Parathyroid adenoma (tissue), 2 donors: ENCODE results near the gene SND1.

Experiments used
- H2AFZ ChIP-seq: fragments of 300-600 bp; sonication (generic); one replicate; pipeline ENCODE4 v1.7.0; 2017; ENCODE audit warnings: antibody characterized with exemption, mild to moderate bottlenecking
- H3K27ac ChIP-seq: fragments of 300-600 bp; sonication (generic); one replicate; pipeline ENCODE4 v1.7.0; 2017
- H3K27me3 ChIP-seq: fragments of 300-600 bp; sonication (generic); one replicate; pipeline ENCODE4 v1.7.0; 2017; ENCODE audit warnings: low read length; ENCODE audit not compliant: control insufficient read depth, insufficient read depth
- H3K36me3 ChIP-seq: fragments of 300-600 bp; sonication (generic); one replicate; pipeline ENCODE4 v1.7.0; 2017; ENCODE audit warnings: low read length; ENCODE audit not compliant: control insufficient read depth, insufficient read depth
- H3K4me1 ChIP-seq: fragments of 300-600 bp; sonication (generic); one replicate; pipeline ENCODE4 v1.7.0; 2017; ENCODE audit warnings: control low read depth
- H3K4me2 ChIP-seq: fragments of 300-600 bp; sonication (generic); one replicate; pipeline ENCODE4 v1.7.0; 2017; ENCODE audit warnings: low read length
- H3K4me3 ChIP-seq: fragments of 300-600 bp; sonication (generic); one replicate; pipeline ENCODE4 v1.7.0; 2017; ENCODE audit warnings: low read depth, low read length
- H3K79me2 ChIP-seq: fragments of 300-600 bp; sonication (generic); one replicate; pipeline ENCODE4 v1.7.0; 2017; ENCODE audit warnings: control low read depth
- H3K9ac ChIP-seq: fragments of 300-600 bp; sonication (generic); one replicate; pipeline ENCODE4 v1.7.0; 2017; ENCODE audit warnings: mild to moderate bottlenecking
- H3K9me3 ChIP-seq: fragments of 300-600 bp; sonication (generic); one replicate; pipeline ENCODE4 v1.7.0; 2017; ENCODE audit warnings: low read length; ENCODE audit not compliant: control insufficient read depth
- TF ChIP-seq, protein P1 (sequence below): fragments of 300-600 bp; sonication (generic); IDR thresholded peaks from one replicate; pipeline ENCODE4 v1.7.0; 2017; ENCODE audit warnings: antibody characterized with exemption, mild to moderate bottlenecking
- donor health status: primary hyperparathyroidism.

Gene SND1

DNA sequence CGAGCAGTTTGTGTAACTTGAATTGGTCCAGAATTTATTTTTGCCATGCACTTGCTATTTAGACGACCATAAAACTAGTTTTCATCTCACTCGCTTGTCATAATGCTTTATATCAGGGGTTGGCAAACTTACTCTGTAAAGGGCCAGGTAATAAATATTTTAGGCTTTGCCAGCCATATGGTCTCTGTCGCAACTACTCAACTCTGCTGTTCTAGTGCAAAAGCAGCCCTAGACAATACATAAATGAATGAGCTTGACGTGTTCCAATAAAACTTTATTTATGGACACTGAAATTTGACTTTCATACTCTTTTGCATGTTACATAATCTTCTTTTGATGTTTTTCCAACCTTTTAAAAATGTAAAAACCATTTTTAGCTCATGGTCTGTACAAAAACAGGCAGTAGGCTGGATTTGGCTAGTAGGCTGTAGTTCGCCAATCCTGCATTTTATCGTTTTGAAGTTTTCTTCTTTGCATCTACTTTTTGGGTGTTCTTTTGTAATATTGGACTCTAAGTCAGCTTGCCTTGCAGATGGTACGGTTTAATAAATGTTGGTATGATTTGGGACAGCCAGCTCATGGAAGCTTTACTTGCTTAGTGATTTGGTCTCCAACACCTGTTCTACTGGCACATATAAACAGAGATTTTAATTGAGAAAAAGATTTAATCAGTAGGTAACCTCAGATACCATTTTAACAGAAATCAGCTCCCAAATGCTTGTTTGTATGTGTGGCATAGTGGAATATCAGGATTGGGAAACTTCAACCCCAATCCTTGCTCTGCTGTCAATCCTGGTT, 25.6 kb downstream of the SND1 start:
- H2AFZ ChIP-seq, result no peak overlapping the region
- H3K79me2 ChIP-seq, result peaks cover 29% of the 10 kb centered on the region
- no peaks in the 10 kb centered on the region for H3K36me3 ChIP-seq
- H3K27me3 ChIP-seq, result no peaks in the 10 kb centered on the region
- no peaks in the 10 kb centered on the region for H3K4me1 ChIP-seq
- no peaks in the 10 kb centered on the region for H3K9me3 ChIP-seq
- no peak overlapping the region for H3K9ac ChIP-seq
- no peak overlapping the region for H3K27ac ChIP-seq
- no peak overlapping the region for H3K4me2 ChIP-seq
- H3K4me3 ChIP-seq, result no peak overlapping the region
- TF ChIP-seq, protein P1, sequence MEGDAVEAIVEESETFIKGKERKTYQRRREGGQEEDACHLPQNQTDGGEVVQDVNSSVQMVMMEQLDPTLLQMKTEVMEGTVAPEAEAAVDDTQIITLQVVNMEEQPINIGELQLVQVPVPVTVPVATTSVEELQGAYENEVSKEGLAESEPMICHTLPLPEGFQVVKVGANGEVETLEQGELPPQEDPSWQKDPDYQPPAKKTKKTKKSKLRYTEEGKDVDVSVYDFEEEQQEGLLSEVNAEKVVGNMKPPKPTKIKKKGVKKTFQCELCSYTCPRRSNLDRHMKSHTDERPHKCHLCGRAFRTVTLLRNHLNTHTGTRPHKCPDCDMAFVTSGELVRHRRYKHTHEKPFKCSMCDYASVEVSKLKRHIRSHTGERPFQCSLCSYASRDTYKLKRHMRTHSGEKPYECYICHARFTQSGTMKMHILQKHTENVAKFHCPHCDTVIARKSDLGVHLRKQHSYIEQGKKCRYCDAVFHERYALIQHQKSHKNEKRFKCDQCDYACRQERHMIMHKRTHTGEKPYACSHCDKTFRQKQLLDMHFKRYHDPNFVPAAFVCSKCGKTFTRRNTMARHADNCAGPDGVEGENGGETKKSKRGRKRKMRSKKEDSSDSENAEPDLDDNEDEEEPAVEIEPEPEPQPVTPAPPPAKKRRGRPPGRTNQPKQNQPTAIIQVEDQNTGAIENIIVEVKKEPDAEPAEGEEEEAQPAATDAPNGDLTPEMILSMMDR, result no peak

DNA sequence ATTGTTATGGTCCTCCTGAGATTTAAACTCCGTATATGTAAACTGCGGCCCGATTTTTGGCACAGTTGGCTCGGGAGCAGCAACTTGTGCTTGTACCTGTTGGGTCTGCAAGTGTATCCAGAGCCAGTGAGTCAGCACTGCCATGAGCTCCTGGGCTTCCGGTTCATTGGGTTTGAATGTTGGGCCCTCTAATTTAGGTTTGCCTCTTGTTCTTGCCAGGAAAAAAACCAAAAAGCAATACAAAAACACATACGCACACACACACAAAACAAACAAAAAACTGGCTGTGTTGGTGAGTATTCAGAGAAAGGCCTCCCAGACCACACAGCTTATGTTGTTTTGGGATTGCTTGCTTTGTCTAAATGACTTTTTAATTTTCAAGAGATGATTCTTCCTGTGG, 26.3 kb downstream of the SND1 start:
- Histone ChIP-seq H3K36me3 (no peaks in the 10 kb centered on the region), H2AFZ (no peak overlapping the region), H3K79me2 (peaks cover 29% of the 10 kb centered on the region), H3K4me1 (no peaks in the 10 kb centered on the region), H3K27me3 (no peaks in the 10 kb centered on the region), H3K9me3 (no peaks in the 10 kb centered on the region), H3K27ac (no peak overlapping the region), H3K9ac (no peak overlapping the region), H3K4me2 (no peak overlapping the region), H3K4me3 (no peak overlapping the region)
- TF ChIP-seq, protein P1, result no peak

DNA sequence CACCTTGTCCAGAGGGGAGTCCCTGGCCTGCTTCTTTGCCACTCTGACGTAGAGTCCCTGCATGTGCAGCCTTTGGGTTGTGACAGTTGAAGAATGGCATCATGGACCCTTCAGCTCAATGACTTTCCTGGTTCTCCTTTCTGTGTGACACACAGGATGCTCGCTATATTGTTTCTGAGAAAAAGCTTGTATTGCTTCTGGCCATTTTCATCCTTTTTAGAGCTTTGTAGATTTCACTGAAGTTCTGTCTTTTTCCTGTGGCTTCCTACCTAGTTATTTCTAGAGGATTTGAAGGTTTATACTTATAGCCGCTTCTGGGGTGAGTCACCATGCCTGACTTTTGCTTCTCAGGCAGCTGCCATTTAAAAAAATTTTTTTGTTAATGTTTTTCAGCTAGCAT, 27.0 kb downstream of the SND1 start:
- no peak overlapping the region for H2AFZ ChIP-seq
- H3K36me3 ChIP-seq, result no peaks in the 10 kb centered on the region
- TF ChIP-seq, protein P1, result no peak
- H3K4me2 ChIP-seq, result no peak overlapping the region
- peaks cover 29% of the 10 kb centered on the region for H3K79me2 ChIP-seq
- no peaks in the 10 kb centered on the region for H3K9me3 ChIP-seq
- no peaks in the 10 kb centered on the region for H3K27me3 ChIP-seq
- H3K9ac ChIP-seq, result no peak overlapping the region
- H3K4me1 ChIP-seq, result no peaks in the 10 kb centered on the region
- no peak overlapping the region for H3K4me3 ChIP-seq
- H3K27ac ChIP-seq, result no peak overlapping the region

DNA sequence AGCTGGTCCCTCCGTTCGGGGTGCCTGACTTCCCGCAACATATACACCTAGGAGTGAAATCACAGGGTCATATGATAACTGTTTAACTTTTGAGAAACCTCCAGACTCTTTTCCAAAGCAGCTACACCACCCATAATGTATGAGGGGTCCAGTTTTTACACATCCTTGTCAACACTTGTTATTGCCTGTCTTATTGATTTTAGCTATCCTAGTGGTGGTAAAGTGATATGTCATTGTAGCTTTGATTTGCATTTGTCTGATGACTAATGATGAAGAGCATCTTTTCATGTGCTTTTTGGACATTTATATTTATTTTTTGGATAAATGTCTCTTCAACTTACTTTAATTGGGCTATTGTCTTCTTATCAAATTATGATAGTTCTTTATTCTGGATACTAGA, 29.0 kb downstream of the SND1 start:
- no peak overlapping the region for H2AFZ ChIP-seq
- H3K79me2 ChIP-seq, result peaks cover 22% of the 10 kb centered on the region
- TF ChIP-seq, protein P1, result no peak
- H3K4me3 ChIP-seq, result no peak overlapping the region
- no peaks in the 10 kb centered on the region for H3K36me3 ChIP-seq
- no peak overlapping the region for H3K4me2 ChIP-seq
- no peak overlapping the region for H3K9ac ChIP-seq
- no peak overlapping the region for H3K27ac ChIP-seq
- no peaks in the 10 kb centered on the region for H3K4me1 ChIP-seq
- H3K27me3 ChIP-seq, result no peaks in the 10 kb centered on the region
- no peaks in the 10 kb centered on the region for H3K9me3 ChIP-seq

DNA sequence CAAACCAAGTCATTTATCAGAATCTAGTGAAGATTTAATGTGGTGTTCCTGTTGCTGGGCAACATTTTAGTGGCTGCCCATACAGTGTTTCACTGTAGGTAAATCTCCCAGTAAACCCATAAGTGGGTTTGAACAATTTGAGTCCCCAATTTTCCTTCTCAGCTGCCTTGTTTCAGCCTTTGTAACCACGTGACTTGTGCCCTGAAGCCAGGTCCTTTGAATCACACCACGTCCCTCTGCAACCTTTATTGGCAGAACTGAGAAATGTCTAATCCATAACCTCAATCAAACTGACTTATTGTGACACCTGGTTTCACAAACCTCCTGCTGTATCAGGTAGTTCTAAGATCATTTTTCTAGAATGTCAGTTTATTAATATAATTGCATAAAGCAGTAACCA, 30.1 kb downstream of the SND1 start:
- Histone ChIP-seq H3K9ac (no peak overlapping the region), H3K27ac (no peak overlapping the region), H3K4me2 (no peak overlapping the region), H3K9me3 (no peaks in the 10 kb centered on the region), H3K4me3 (no peak overlapping the region), H3K36me3 (no peaks in the 10 kb centered on the region), H2AFZ (no peak overlapping the region), H3K79me2 (peaks cover 21% of the 10 kb centered on the region), H3K4me1 (no peaks in the 10 kb centered on the region), H3K27me3 (no peaks in the 10 kb centered on the region)
- TF ChIP-seq, protein P1, result no peak
